Epithelial cell of proximal tubule (primary cell): ENCODE measurements around the gene GADD45GIP1. TPM values are rescaled to one million over a fixed set of nuclear protein-coding genes. Genes with fewer than 3 reads are reported as not detected.
"Not testable (repeated sequence)": the region's sequence is repeated elsewhere in the genome, so short reads cannot be mapped to it uniquely, and the experiment has no call there.

ENCODE experiments used
- DNase-seq: peaks from one replicate; pipeline ENCODE4 v3.0.0-alpha.2; 2011; ENCODE audit warnings: low read depth
- H3K4me3 ChIP-seq: 2 replicates; pipeline ENCODE4 v1.5.1; 2011; ENCODE audit warnings: low read depth, mild to moderate bottlenecking, low read length
- CTCF ChIP-seq: conservative IDR thresholded peaks from 2 replicates; pipeline ENCODE4 v1.5.1; 2012; ENCODE audit warnings: low read depth, mild to moderate bottlenecking, low read length
- total RNA-seq: library from RNA; depleted of rRNA; stranded (reverse); fragments of >200 nt; gene quantifications from 2 replicates; pipeline ENCODE4 v1.2.3, GENCODE V29; 2015

GADD45GIP1 gene
- total RNA-seq, 1 donor from 2014 or later, result 87.2 TPM

- peak overlapping the region; percentile 98 for H3K4me3 ChIP-seq
- no peak for DNase-seq
- no peak for TF ChIP-seq CTCF
Observed at GRCh38 chr19:12932392-12933286, 24.4 kb downstream of the GADD45GIP1 start.

- no peak overlapping the region for H3K4me3 ChIP-seq
- no peak for TF ChIP-seq CTCF
- DNase-seq, result no peak
Observed at GRCh38 chr19:12930002-12930645, 26.9 kb downstream of the GADD45GIP1 start.

DNA sequence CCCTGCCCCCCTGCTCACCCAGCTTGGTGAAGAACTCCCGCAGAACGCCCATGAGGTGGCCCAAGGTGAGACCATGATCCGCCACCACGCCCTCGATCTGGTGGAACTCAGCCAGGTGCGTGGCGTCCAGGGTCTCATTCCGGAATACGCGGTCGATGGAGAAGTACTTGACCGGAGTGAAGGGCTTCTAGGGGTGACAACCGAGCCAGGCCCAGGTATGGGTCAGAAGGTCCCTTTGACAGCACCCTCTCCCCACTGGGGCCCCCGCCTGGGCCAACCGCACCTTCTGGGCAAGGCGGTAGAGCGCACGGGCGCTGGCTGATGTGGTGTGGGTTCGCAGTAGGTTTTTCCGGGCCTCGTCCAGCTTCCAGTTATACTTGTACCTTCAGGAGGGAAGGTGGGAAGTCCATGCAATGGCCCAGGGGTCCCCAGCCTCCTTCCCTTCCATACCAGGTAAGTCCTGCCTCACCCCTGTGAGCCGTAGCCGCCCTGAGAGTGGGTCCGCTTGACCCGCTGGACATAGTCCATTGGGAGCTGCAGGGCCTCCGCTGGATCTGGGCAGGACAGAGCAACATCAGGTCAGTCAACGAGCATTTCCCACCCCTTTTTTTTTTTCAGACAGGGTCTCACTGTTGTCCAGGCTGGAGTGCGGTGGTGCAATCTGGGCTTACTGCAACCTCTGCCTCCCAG lies 32.3 kb downstream of the GADD45GIP1 start:
- no peak overlapping the region for H3K4me3 ChIP-seq
- TF ChIP-seq CTCF, result no peak
- no peak for DNase-seq

DNA sequence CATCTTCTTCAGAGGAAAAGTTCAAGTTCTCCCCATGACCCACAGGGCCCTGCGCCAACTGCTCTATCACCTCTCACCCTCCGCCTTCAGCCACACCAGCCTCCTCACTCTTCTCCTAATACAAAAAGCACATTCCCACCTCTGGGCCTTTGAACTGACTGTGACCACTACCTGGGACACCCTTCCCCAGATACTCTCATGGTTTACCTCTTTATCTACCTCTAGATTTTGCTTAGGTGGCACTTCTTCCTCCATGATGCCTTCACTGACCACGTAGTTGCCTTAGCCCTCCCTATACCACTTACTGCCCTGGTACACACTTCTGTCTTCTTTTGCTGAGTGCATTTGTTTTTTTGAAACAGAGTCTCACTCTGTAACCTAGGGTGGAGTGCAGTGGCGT lies 34.1 kb downstream of the GADD45GIP1 start:
- no peak for TF ChIP-seq CTCF
- no peak for DNase-seq

GRCh38 chr19:12921047-12921446 lies 36.0 kb downstream of the GADD45GIP1 start:
- no peak for DNase-seq
- no peak overlapping the region for H3K4me3 ChIP-seq
- TF ChIP-seq CTCF, result no peak

More for the DNA sequence above, 34.1 kb downstream of the GADD45GIP1 start:
- H3K4me3 ChIP-seq, result no peak overlapping the region

DNA sequence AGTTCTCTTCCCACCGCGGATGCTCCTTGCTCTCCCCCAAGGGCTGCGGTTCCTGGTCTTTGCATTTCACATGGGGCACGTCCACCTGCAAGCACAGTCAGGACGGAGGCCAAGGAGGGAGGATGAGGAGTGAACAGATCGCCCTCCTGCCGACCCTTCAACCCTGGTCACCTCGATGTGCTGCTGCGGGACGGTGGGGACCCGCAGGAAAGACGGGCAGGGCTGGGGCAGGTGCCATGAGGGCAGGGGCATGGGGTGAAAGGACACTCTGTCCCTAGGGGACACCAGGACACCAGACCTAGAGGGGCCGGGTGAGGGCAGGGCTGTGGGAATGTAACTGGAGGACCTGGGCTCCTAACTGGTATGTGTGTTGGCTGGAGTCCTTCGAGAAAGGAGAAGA lies 38.8 kb downstream of the GADD45GIP1 start:
- H3K4me3 ChIP-seq, result no peak overlapping the region
- no peak for DNase-seq
- no peak for TF ChIP-seq CTCF

- not testable (repeated sequence) for DNase-seq
Observed at GRCh38 chr19:12915860-12916259, 41.2 kb downstream of the GADD45GIP1 start.

More at GRCh38 chr19:12915860-12916259, 41.2 kb downstream of the GADD45GIP1 start:
- not testable (repeated sequence) for H3K4me3 ChIP-seq
